Caco-2 (cell line): ENCODE measurements around the gene MNAT1. TPM values are rescaled to one million over a fixed set of nuclear protein-coding genes. Genes with fewer than 3 reads are reported as not detected.

Source experiments
- BruUV-seq: library from RNA; stranded (reverse); fragments of 400-500 nt; replicated peaks from 2 replicates; lab custom pipeline; 2021; lab: Mats Ljungman, UMichigan
- CTCF ChIA-PET: fragments of 300-600 bp; sonication (Branson Sonifier 250); formaldehyde crosslinking; loops from one replicate; lab custom pipeline; 2022; ENCODE audit warnings: antibody characterized with exemption; lab: Charles Lee
- POLR2A ChIA-PET: fragments of 300-600 bp; sonication (Branson Sonifier 250); formaldehyde crosslinking; loops from one replicate; lab custom pipeline; 2022; ENCODE audit warnings: antibody characterized with exemption; lab: Charles Lee
- DNase-seq, 2 experiments: peaks; one replicate each; pipeline versions ENCODE4 v3.0.0 to v3.0.0-alpha.2; 2020 to 2022
- H3K27me3 ChIP-seq: replicated peaks from 2 replicates; pipeline ENCODE4 v1.6.0; 2011; ENCODE audit warnings: low read length; ENCODE audit not compliant: control insufficient read depth, insufficient read depth
- H3K36me3 ChIP-seq: 2 replicates; pipeline ENCODE4 v1.5.1; 2011; ENCODE audit warnings: low read length; ENCODE audit not compliant: control insufficient read depth, insufficient read depth
- H3K4me1 ChIP-seq: fragments of 250-450 bp; sonication (Bioruptor Pico); 2 replicates; pipeline ENCODE4 v1.5.1; 2020; ENCODE audit warnings: mild to moderate bottlenecking
- H3K4me3 ChIP-seq: 2 replicates; pipeline ENCODE4 v1.5.1; 2011; ENCODE audit warnings: low read depth, mild to moderate bottlenecking, control low read depth, low read length
- H3K9me3 ChIP-seq: fragments of 250-450 bp; sonication (Bioruptor Pico); 2 replicates; pipeline ENCODE4 v1.5.1; 2020; ENCODE audit warnings: mild to moderate bottlenecking, moderate library complexity
- H3K27ac Mint-ChIP-seq: one replicate; pipeline ENCODE4 v1.8.0; 2022; ENCODE audit warnings: mixed read lengths; ENCODE audit not compliant: unreplicated experiment
- H3K27me3 Mint-ChIP-seq: one replicate; pipeline ENCODE4 v1.8.0; 2022; ENCODE audit warnings: mixed read lengths; ENCODE audit not compliant: insufficient read depth, unreplicated experiment
- H3K36me3 Mint-ChIP-seq: one replicate; pipeline ENCODE4 v1.8.0; 2022; ENCODE audit warnings: mild to moderate bottlenecking, mixed read lengths; ENCODE audit not compliant: insufficient read depth, unreplicated experiment
- H3K4me1 Mint-ChIP-seq: one replicate; pipeline ENCODE4 v1.8.0; 2022; ENCODE audit warnings: low read depth, mixed read lengths; ENCODE audit not compliant: unreplicated experiment
- H3K4me3 Mint-ChIP-seq: one replicate; pipeline ENCODE4 v1.8.0; 2022; ENCODE audit warnings: mild to moderate bottlenecking, moderate library complexity, mixed read lengths; ENCODE audit not compliant: unreplicated experiment
- H3K9me3 Mint-ChIP-seq: one replicate; pipeline ENCODE4 v1.8.0; 2022; ENCODE audit warnings: mixed read lengths; ENCODE audit not compliant: unreplicated experiment
- intact Hi-C: fragments of 100-400 bp; cut with micrococcal nuclease; formaldehyde crosslinking; loops from one replicate; pipeline ENCODE4 v1.10.0; 2022; ENCODE audit not compliant: unreplicated experiment
- total RNA-seq: library from RNA; stranded (reverse); gene quantifications from 2 replicates; pipeline ENCODE4 v1.2.3, GENCODE V29; 2022
- TF ChIP-seq, protein P1 (sequence below), 2 experiments: fragments of 200-600 bp in 1 of 2; IDR thresholded peaks; 1 replicate in 1 of 2; 2 replicates in 1 of 2; pipeline versions ENCODE4 v1.5.1 to v1.8.0; 2011 to 2022; ENCODE audit warnings: antibody characterized with exemption in 1 of 2, control low read depth in 1 of 2, inconsistent platforms in 1 of 2, low read depth in 1 of 2, low read length in 1 of 2, mild to moderate bottlenecking in 1 of 2, moderate library complexity in 1 of 2; ENCODE audit not compliant: insufficient read depth in 1 of 2, severe bottlenecking in 1 of 2, unreplicated experiment in 1 of 2

Gene MNAT1
- total RNA-seq, 1 experiment from 2014 or later = 36.4 TPM

DNA sequence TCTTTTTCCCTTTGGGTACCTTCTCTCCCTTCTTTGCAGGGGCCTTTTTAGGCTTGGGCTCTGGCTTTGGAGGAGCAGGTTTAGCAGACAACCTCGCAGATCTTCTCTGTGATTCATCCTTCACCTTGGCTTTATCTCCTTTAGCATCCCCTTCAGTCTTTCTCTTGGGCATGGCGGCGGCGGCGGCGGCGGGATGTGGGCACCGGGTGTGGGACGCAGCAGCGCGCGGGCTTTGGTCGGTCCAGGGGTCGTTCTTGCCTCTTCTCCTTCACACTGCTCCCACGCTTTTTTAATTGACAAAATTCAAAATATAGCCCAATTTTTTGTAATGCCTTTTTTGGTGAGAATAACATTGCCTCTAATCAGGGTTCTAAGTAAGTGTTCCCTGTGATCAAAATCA lies 237.7 kb downstream of the MNAT1 start:
- Mint-ChIP-seq H3K4me3 (no peak overlapping the region), H3K4me1 (no peaks in the 10 kb centered on the region), H3K27ac (no peak overlapping the region), H3K9me3 (no peaks in the 10 kb centered on the region), H3K27me3 (no peaks in the 10 kb centered on the region), H3K36me3 (peaks cover 20% of the 10 kb centered on the region)
- CTCF ChIA-PET = no interaction called here
- no peaks in the 10 kb centered on the region; the same call in 1 of the 2 replicates for H3K4me1 ChIP-seq
- BruUV-seq = no TSS peak
- H3K27me3 ChIP-seq = no peaks in the 10 kb centered on the region
- no peak for DNase-seq
- no peak overlapping the region for H3K4me3 ChIP-seq
- POLR2A ChIA-PET = no interaction called here
- no peaks in the 10 kb centered on the region for H3K9me3 ChIP-seq
- peaks cover 2% of the 10 kb centered on the region for H3K36me3 ChIP-seq
- intact Hi-C loops = no loop called here
- TF ChIP-seq, protein P1, sequence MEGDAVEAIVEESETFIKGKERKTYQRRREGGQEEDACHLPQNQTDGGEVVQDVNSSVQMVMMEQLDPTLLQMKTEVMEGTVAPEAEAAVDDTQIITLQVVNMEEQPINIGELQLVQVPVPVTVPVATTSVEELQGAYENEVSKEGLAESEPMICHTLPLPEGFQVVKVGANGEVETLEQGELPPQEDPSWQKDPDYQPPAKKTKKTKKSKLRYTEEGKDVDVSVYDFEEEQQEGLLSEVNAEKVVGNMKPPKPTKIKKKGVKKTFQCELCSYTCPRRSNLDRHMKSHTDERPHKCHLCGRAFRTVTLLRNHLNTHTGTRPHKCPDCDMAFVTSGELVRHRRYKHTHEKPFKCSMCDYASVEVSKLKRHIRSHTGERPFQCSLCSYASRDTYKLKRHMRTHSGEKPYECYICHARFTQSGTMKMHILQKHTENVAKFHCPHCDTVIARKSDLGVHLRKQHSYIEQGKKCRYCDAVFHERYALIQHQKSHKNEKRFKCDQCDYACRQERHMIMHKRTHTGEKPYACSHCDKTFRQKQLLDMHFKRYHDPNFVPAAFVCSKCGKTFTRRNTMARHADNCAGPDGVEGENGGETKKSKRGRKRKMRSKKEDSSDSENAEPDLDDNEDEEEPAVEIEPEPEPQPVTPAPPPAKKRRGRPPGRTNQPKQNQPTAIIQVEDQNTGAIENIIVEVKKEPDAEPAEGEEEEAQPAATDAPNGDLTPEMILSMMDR (IDR thresholded peaks at IDR 0.05; ENCODE audit: insufficient read depth in 1 of 2, low read depth in 1 of 2, low read length in 1 of 2, severe bottlenecking in 1 of 2, unreplicated experiment in 1 of 2) = no peak

DNA sequence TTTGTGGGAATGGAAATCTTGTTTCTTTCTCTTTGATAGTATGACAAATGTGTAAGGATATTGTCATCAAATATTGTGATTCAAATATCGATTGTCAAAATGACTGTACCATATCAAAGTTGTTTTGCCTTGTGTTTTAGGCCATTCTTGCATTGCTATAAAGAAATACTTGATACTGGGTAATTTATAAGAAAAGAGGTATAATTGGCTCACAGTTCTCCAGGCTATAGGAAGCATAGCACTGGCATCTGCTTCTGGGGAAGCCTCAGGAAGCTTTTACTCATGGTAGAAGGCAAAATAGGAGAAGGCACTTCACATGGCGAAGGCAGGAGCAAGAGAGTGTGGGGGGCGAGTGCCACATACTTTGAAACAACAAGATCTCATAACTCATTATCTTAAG lies 238.5 kb downstream of the MNAT1 start:
- ChIA-PET CTCF (no interaction called here), POLR2A (no interaction called here)
- H3K9me3 Mint-ChIP-seq = no peaks in the 10 kb centered on the region
- H3K4me3 Mint-ChIP-seq = no peak overlapping the region
- BruUV-seq = no TSS peak
- H3K36me3 Mint-ChIP-seq = peaks cover 27% of the 10 kb centered on the region
- H3K9me3 ChIP-seq = no peaks in the 10 kb centered on the region
- no peaks in the 10 kb centered on the region for H3K4me1 Mint-ChIP-seq
- TF ChIP-seq, protein P1 (IDR thresholded peaks at IDR 0.05; ENCODE audit: insufficient read depth in 1 of 2, low read depth in 1 of 2, low read length in 1 of 2, severe bottlenecking in 1 of 2, unreplicated experiment in 1 of 2) = no peak
- no peaks in the 10 kb centered on the region for H3K27me3 ChIP-seq
- DNase-seq = no peak
- H3K36me3 ChIP-seq = peaks cover 2% of the 10 kb centered on the region
- intact Hi-C loops = no loop called here
- no peak overlapping the region for H3K27ac Mint-ChIP-seq
- no peaks in the 10 kb centered on the region for H3K27me3 Mint-ChIP-seq
- no peaks in the 10 kb centered on the region; the same call in 1 of the 2 replicates for H3K4me1 ChIP-seq
- H3K4me3 ChIP-seq = no peak overlapping the region

DNA sequence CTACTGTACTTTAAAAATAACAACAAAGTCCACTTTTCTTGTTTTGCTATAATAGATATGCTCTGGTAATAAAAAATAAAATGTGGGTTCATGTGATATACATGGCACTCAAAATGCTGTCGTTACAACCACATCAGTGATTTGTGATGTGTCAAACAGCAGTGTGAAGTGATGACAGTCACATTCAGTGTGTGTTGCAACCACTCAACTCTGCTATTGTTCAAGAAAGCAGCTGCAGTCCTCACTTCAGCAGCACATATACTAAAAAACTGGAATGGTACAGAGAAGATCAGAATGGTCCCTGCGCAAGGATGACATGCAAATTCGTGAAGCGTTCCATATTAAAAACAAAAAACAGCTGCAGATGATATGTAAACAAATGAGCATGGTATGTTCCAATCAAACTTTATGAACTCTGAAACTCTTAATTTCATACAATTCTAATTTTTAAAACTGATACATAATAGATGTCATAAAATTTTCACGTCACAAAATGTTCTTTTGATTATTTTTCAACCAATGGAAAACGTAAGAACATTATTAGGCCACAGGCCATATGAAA lies 239.6 kb downstream of the MNAT1 start:
- H3K4me1 Mint-ChIP-seq = no peaks in the 10 kb centered on the region
- H3K4me3 Mint-ChIP-seq = no peak overlapping the region
- no peak overlapping the region for H3K27ac Mint-ChIP-seq
- peaks cover 2% of the 10 kb centered on the region for H3K36me3 ChIP-seq
- POLR2A ChIA-PET = no interaction called here
- intact Hi-C loops = no loop called here
- no peak overlapping the region for H3K4me3 ChIP-seq
- CTCF ChIA-PET = no interaction called here
- no peaks in the 10 kb centered on the region for H3K27me3 ChIP-seq
- H3K27me3 Mint-ChIP-seq = no peaks in the 10 kb centered on the region
- no TSS peak for BruUV-seq
- TF ChIP-seq, protein P1 (IDR thresholded peaks at IDR 0.05; ENCODE audit: insufficient read depth in 1 of 2, low read depth in 1 of 2, low read length in 1 of 2, severe bottlenecking in 1 of 2, unreplicated experiment in 1 of 2) = no peak
- no peaks in the 10 kb centered on the region for H3K9me3 Mint-ChIP-seq
- no peak for DNase-seq
- no peaks in the 10 kb centered on the region; the same call in 1 of the 2 replicates for H3K4me1 ChIP-seq
- peaks cover 27% of the 10 kb centered on the region for H3K36me3 Mint-ChIP-seq
- H3K9me3 ChIP-seq = no peaks in the 10 kb centered on the region
